ENCODE data around the gene TMEM140. TPM values are rescaled to one million over a fixed set of nuclear protein-coding genes. Genes with fewer than 3 reads are reported as not detected.
A peak's percentile ranks its signal among the peaks of the same experiment; 100 is the strongest.

Gene TMEM140
- total RNA-seq, 1 donor from 2014 or later: 0.27 TPM

DNA sequence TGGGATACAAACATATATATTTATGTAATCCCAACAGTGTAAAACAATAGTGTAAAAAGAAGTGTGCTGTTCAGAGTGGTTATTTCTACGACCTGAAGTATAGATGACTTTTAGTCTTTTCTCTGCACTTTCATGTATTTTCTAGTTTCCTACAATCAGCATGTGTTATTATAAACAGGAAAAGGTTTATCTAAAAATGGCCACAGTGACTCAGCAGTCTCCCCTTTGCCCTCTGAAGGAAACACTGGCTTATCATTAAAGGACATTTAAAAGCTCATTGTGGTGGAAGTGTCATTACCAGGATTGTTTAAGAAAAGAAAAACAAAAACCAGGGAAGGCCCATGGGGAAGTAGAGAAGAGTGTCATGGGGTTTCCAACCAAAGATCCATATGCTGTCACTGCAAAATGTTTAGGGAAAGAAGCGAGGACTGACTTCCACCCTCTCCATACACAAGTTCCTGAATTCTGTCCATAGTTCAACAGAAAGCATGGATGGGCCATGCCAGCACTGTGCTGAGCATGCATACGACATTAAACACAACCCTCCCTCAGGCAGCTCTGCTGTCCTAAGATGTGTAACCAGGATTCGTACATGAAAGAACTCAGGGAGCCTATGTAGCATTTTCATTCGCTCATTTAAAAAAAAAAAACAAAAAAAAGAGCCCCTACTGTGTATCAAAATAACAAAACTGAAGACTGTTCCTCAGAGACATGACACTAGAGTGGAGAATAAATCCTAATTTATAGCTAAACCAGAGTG is 12.4 kb downstream of the TMEM140 start:
- Histone ChIP-seq H3K4me1 (ENCODE audit: insufficient read depth, low read length) (peaks cover 6% of the 10 kb centered on the region), H2AFZ (ENCODE audit: low read depth, low read length) (no peak overlapping the region), H3K4me3 (ENCODE audit: insufficient read depth, low read depth, low read length) (no peak overlapping the region), H3K9me3 (ENCODE audit: insufficient read depth, low read depth, low read length) (no peaks in the 10 kb centered on the region), H3K4me2 (ENCODE audit: low read length) (peak overlapping the region; percentile 35), H4K20me1 (ENCODE audit: insufficient read depth, low read length) (no peaks in the 10 kb centered on the region), H3K36me3 (ENCODE audit: insufficient read depth, low read length) (peaks cover 2% of the 10 kb centered on the region), H3K27ac (ENCODE audit: low read depth, low read length) (no peak overlapping the region), H3K79me2 (ENCODE audit: insufficient read depth, low read length) (no peaks in the 10 kb centered on the region), H3K27me3 (ENCODE audit: insufficient read depth, low read length) (no peaks in the 10 kb centered on the region), H3K9ac (ENCODE audit: low read length) (no peak overlapping the region)
- H3K27ac Mint-ChIP-seq (ENCODE audit: unreplicated experiment): peak overlapping the region; percentile 73
- peaks cover 28% of the 10 kb centered on the region for H3K36me3 Mint-ChIP-seq (ENCODE audit: low read depth, unreplicated experiment)
- H3K4me1 Mint-ChIP-seq (ENCODE audit: low read depth, unreplicated experiment): peaks cover 21% of the 10 kb centered on the region
- FAIRE-seq (no peak), DNase-seq (ENCODE audit: low read depth) (peak; percentile 33)
- no peaks in the 10 kb centered on the region for H3K27me3 Mint-ChIP-seq (ENCODE audit: low read depth, unreplicated experiment)
- peak overlapping the region; percentile 40 for H3K4me3 Mint-ChIP-seq (ENCODE audit: unreplicated experiment)
- H3K9me3 Mint-ChIP-seq (ENCODE audit: unreplicated experiment): peaks cover 17% of the 10 kb centered on the region
- no peak for TF ChIP-seq EZH2 (IDR thresholded peaks at IDR 0.05; ENCODE audit: insufficient read depth, low read length)
- TF ChIP-seq, protein P1, sequence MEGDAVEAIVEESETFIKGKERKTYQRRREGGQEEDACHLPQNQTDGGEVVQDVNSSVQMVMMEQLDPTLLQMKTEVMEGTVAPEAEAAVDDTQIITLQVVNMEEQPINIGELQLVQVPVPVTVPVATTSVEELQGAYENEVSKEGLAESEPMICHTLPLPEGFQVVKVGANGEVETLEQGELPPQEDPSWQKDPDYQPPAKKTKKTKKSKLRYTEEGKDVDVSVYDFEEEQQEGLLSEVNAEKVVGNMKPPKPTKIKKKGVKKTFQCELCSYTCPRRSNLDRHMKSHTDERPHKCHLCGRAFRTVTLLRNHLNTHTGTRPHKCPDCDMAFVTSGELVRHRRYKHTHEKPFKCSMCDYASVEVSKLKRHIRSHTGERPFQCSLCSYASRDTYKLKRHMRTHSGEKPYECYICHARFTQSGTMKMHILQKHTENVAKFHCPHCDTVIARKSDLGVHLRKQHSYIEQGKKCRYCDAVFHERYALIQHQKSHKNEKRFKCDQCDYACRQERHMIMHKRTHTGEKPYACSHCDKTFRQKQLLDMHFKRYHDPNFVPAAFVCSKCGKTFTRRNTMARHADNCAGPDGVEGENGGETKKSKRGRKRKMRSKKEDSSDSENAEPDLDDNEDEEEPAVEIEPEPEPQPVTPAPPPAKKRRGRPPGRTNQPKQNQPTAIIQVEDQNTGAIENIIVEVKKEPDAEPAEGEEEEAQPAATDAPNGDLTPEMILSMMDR (IDR thresholded peaks at IDR 0.05; ENCODE audit: insufficient read depth, low read depth, low read length): no peak

DNA sequence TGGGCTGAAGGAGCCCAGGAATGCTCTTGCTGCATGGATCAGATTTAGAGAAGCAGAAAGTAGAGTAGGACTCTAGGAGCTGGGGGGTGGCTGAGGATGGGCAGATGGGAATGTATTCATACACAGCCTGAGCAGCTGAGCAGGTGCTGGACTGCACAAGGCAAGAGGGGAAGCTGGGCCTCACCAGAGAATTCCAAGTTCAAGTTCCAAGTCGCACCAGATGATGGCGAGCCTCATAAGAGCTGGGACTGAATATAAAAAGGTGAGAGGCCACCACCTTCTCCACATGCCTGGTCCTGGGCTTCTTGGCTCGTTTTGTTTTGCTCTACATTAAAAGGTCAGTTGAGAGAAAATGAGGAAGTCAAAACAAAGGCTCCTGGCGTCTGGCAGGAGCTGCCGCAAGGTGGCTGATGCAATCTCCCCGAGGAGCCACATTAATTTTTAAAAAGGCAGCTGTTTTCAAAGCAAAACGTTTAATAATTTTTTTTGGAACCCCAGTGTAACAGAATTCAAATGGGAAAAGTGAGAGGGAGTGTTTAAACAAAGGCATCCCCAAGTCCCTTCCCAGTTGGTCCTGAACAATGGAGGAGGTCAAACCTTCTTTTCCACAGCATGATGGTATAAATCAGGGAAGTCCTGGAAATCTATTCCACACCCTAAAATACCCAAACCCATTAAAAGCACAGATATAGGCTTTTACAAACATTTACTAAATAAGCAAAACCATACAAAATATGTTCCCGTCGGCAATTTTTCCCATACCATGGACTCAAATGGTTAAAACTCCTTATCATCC is 13.2 kb downstream of the TMEM140 start:
- H3K4me3 ChIP-seq (ENCODE audit: insufficient read depth, low read depth, low read length): no peak overlapping the region
- H3K36me3 ChIP-seq (ENCODE audit: insufficient read depth, low read length): peaks cover 4% of the 10 kb centered on the region
- H3K27me3 ChIP-seq (ENCODE audit: insufficient read depth, low read length): no peaks in the 10 kb centered on the region
- TF ChIP-seq, protein P1 (IDR thresholded peaks at IDR 0.05; ENCODE audit: insufficient read depth, low read depth, low read length): no peak
- TF ChIP-seq EZH2 (IDR thresholded peaks at IDR 0.05; ENCODE audit: insufficient read depth, low read length): no peak
- Mint-ChIP-seq H3K4me3 (ENCODE audit: unreplicated experiment) (peak overlapping the region; percentile 40), H3K4me1 (ENCODE audit: low read depth, unreplicated experiment) (peaks cover 21% of the 10 kb centered on the region), H3K9me3 (ENCODE audit: unreplicated experiment) (peaks cover 13% of the 10 kb centered on the region), H3K36me3 (ENCODE audit: low read depth, unreplicated experiment) (peaks cover 36% of the 10 kb centered on the region), H3K27ac (ENCODE audit: unreplicated experiment) (peak overlapping the region; percentile 73), H3K27me3 (ENCODE audit: low read depth, unreplicated experiment) (no peaks in the 10 kb centered on the region)
- peaks cover 6% of the 10 kb centered on the region for H3K4me1 ChIP-seq (ENCODE audit: insufficient read depth, low read length)
- no peak for FAIRE-seq
- no peaks in the 10 kb centered on the region for H4K20me1 ChIP-seq (ENCODE audit: insufficient read depth, low read length)
- H2AFZ ChIP-seq (ENCODE audit: low read depth, low read length): no peak overlapping the region
- DNase-seq (ENCODE audit: low read depth): no peak
- peak overlapping the region; percentile 35 for H3K4me2 ChIP-seq (ENCODE audit: low read length)
- H3K9ac ChIP-seq (ENCODE audit: low read length): no peak overlapping the region
- no peaks in the 10 kb centered on the region for H3K9me3 ChIP-seq (ENCODE audit: insufficient read depth, low read depth, low read length)
- H3K79me2 ChIP-seq (ENCODE audit: insufficient read depth, low read length): no peaks in the 10 kb centered on the region
- H3K27ac ChIP-seq (ENCODE audit: low read depth, low read length): no peak overlapping the region

Measured in astrocyte (in vitro differentiated cells and primary cell).